ENCODE measurements around the gene MORN5.
A peak's percentile ranks its signal among the peaks of the same experiment; 100 is the strongest.

Gene MORN5

GRCh38 chr9:122125509-122126330 lies 34.0 kb upstream of the MORN5 start:
- no peak for DNase-seq

- no peak for DNase-seq
Measured at GRCh38 chr9:122126331-122127261, 33.1 kb upstream of the MORN5 start.

GRCh38 chr9:122127396-122127798 lies 32.3 kb upstream of the MORN5 start:
- DNase-seq, result no peak

- peak; percentile 16 for DNase-seq
Measured at GRCh38 chr9:122128007-122128968, 31.4 kb upstream of the MORN5 start.

- DNase-seq, result no peak
Measured at GRCh38 chr9:122128969-122129343, 30.8 kb upstream of the MORN5 start.

- DNase-seq, result no peak
Measured at GRCh38 chr9:122129969-122130368, 29.7 kb upstream of the MORN5 start.

GRCh38 chr9:122130837-122131236 lies 28.9 kb upstream of the MORN5 start:
- no peak for DNase-seq

- no peak for DNase-seq
Measured at GRCh38 chr9:122131401-122132001, 28.2 kb upstream of the MORN5 start.

GRCh38 chr9:122132539-122132938 lies 27.2 kb upstream of the MORN5 start:
- no peak for DNase-seq

- DNase-seq, result no peak
Measured at GRCh38 chr9:122133263-122133983, 26.3 kb upstream of the MORN5 start.

- DNase-seq, result no peak
Measured at GRCh38 chr9:122133984-122134535, 25.6 kb upstream of the MORN5 start.

GRCh38 chr9:122134822-122135528 lies 24.7 kb upstream of the MORN5 start:
- no peak for DNase-seq

- no peak for DNase-seq
Measured at GRCh38 chr9:122135529-122135859, 24.2 kb upstream of the MORN5 start.

GRCh38 chr9:122138560-122139268 lies 21.0 kb upstream of the MORN5 start:
- DNase-seq, result no peak

- no peak for DNase-seq
Measured at GRCh38 chr9:122140368-122141193, 19.1 kb upstream of the MORN5 start.

- DNase-seq, result no peak
Measured at GRCh38 chr9:122141671-122142070, 18.0 kb upstream of the MORN5 start.

GRCh38 chr9:122143296-122143695 lies 16.4 kb upstream of the MORN5 start:
- no peak for DNase-seq

GRCh38 chr9:122143876-122144405 lies 15.8 kb upstream of the MORN5 start:
- no peak for DNase-seq

All from CD4-positive, alpha-beta T cell treated with Interleukin-10 for 1 hour (primary cell).